GM12878 (cell line): Measurements from ENCODE around the gene ANKRD16.

Source experiments
- JUNB ChIP-seq: IDR thresholded peaks from 2 replicates; pipeline ENCODE4 v1.6.1; 2016; ENCODE audit warnings: antibody characterized with exemption, mild to moderate bottlenecking
- LARP7 ChIP-seq: fragments of 450-650 bp; IDR thresholded peaks from 2 replicates; pipeline ENCODE4 v1.6.1; 2017; ENCODE audit warnings: mild to moderate bottlenecking
- POLR2A ChIP-seq: IDR thresholded peaks from 2 replicates; pipeline ENCODE4 v1.6.1; 2011; ENCODE audit warnings: low read depth, mild to moderate bottlenecking, low read length
- SMC3 ChIP-seq: IDR thresholded peaks from 2 replicates; pipeline ENCODE4 v1.6.1; 2011; ENCODE audit warnings: low read length, improper control_type of control experiment, borderline replicate concordance
- TF ChIP-seq, protein P1 (sequence below): IDR thresholded peaks from 2 replicates; pipeline ENCODE4 v1.6.1; 2011; ENCODE audit warnings: low read depth, low read length, improper control_type of control experiment, borderline replicate concordance

DNA sequence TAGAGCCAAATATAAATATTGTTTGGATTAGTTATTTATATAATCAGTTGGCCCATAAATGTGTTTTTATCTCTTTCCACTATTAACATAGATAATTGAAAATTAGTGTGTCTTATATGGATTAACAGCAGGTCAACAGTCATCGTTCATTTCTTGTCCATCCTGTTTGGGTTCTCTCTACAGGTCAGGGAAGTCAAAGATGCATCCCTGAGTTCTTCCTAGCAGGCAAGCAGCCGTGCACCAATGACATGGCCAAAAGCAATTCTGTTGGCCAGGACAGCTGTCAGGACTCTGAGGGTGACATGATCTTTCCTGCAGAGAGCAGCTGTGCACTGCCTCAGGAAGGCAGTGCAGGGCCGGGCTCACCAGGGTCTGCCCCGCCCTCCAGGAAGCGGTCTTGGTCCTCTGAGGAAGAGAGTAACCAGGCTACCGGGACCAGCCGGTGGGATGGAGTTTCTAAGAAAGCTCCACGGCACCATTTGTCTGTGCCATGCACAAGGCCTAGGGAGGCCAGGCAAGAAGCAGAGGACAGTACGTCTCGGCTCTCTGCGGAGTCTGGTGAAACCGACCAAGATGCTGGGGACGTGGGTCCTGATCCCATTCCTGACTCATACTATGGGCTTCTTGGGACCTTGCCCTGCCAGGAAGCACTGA lies 16.3 kb upstream of the ANKRD16 start:
- TF ChIP-seq POLR2A (no peak), SMC3 (no peak), LARP7 (no peak), JUNB (no peak)
- TF ChIP-seq, protein P1, sequence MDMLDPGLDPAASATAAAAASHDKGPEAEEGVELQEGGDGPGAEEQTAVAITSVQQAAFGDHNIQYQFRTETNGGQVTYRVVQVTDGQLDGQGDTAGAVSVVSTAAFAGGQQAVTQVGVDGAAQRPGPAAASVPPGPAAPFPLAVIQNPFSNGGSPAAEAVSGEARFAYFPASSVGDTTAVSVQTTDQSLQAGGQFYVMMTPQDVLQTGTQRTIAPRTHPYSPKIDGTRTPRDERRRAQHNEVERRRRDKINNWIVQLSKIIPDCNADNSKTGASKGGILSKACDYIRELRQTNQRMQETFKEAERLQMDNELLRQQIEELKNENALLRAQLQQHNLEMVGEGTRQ, result no peak
